Smooth muscle cell (in vitro differentiated cells): ENCODE results near the gene RCVRN. TPM values are rescaled to one million over a fixed set of nuclear protein-coding genes. Genes with fewer than 3 reads are reported as not detected.
"Not testable (repeated sequence)": the region's sequence is repeated elsewhere in the genome, so short reads cannot be mapped to it uniquely, and the experiment has no call there.

ENCODE experiments used
- DNase-seq: peaks from one replicate; lab custom pipeline; 2025; ENCODE audit not compliant: unreplicated experiment; lab: John Stamatoyannopoulos, UW
- H2AFZ ChIP-seq: fragments of 200-600 bp; sonication (generic); 2 replicates; pipeline ENCODE4 v1.6.0; 2016; ENCODE audit warnings: antibody characterized with exemption, low read depth, mild to moderate bottlenecking
- H3F3A ChIP-seq: fragments of 200-600 bp; sonication (generic); 2 replicates; pipeline ENCODE4 v1.6.0; 2017; ENCODE audit warnings: antibody characterized with exemption, low read depth
- H3K27ac ChIP-seq: fragments of 200-600 bp; sonication (generic); 2 replicates; pipeline ENCODE4 v1.5.1; 2016; ENCODE audit warnings: low read depth, mild to moderate bottlenecking
- H3K27me3 ChIP-seq: fragments of 200-600 bp; sonication (generic); 2 replicates; pipeline ENCODE4 v1.6.1; 2016; ENCODE audit warnings: low read depth, mild to moderate bottlenecking
- H3K36me3 ChIP-seq: fragments of 200-600 bp; sonication (generic); 2 replicates; pipeline ENCODE4 v1.5.1; 2016; ENCODE audit warnings: low read depth
- H3K4me1 ChIP-seq: fragments of 200-600 bp; sonication (generic); 2 replicates; pipeline ENCODE4 v1.5.1; 2016; ENCODE audit warnings: low read depth
- H3K4me2 ChIP-seq: fragments of 200-600 bp; sonication (generic); 2 replicates; pipeline ENCODE4 v1.6.0; 2016; ENCODE audit warnings: mild to moderate bottlenecking
- H3K4me3 ChIP-seq: fragments of 200-600 bp; sonication (generic); 2 replicates; pipeline ENCODE4 v1.5.1; 2016; ENCODE audit warnings: mild to moderate bottlenecking
- H3K79me2 ChIP-seq: fragments of 200-600 bp; sonication (generic); 2 replicates; pipeline ENCODE4 v1.6.0; 2016; ENCODE audit warnings: low read depth, mild to moderate bottlenecking
- H3K9ac ChIP-seq: fragments of 200-600 bp; sonication (generic); 2 replicates; pipeline ENCODE4 v1.6.0; 2016; ENCODE audit warnings: low read depth
- H3K9me3 ChIP-seq: fragments of 200-600 bp; sonication (generic); replicated peaks from 2 replicates; pipeline ENCODE4 v1.5.1; 2016; ENCODE audit warnings: low read depth
- H4K20me1 ChIP-seq: fragments of 200-600 bp; sonication (generic); 2 replicates; pipeline ENCODE4 v1.6.0; 2016; ENCODE audit warnings: low read depth
- CTCF ChIP-seq: fragments of 200-600 bp; sonication (generic); IDR thresholded peaks from 2 replicates; pipeline ENCODE4 v1.5.1; 2017; ENCODE audit warnings: borderline replicate concordance, mild to moderate bottlenecking, antibody characterized with exemption; ENCODE audit not compliant: insufficient read depth, poor library complexity, severe bottlenecking
- WGBS: methylation state at CpG from one replicate; pipeline ENCODE4 v1.1.7; 2016; ENCODE audit warnings: low lambda C conversion rate; 5-methylcytosine and 5-hydroxymethylcytosine counted together
- polyA plus RNA-seq: library from polyadenylated mRNA; unstranded; fragments of >200 nt; fragmentation: Nextera tagmentation; extraction: Ambion mirVana; gene quantifications from 2 replicates; pipeline ENCODE4 v1.2.1, GENCODE V29; 2016
- total RNA-seq: library from RNA; depleted of rRNA; stranded (reverse); fragments of >200 nt; gene quantifications from 2 replicates; pipeline ENCODE4 v1.2.3, GENCODE V29; 2014

Gene RCVRN
- total and polyA plus RNA-seq, 2 experiments from 2014 or later: 3.2 to 4.0 TPM

- no peaks in the 10 kb centered on the region for H3F3A ChIP-seq
Measured at GRCh38 chr17:9922012-9922848, 17.2 kb upstream of the RCVRN start.

GRCh38 chr17:9921216-9921615 lies 16.1 kb upstream of the RCVRN start:
- H3K4me2 ChIP-seq, H3F3A ChIP-seq, H3K79me2 ChIP-seq, H3K27me3 ChIP-seq, H3K4me1 ChIP-seq, H3K27ac ChIP-seq, H3K36me3 ChIP-seq, H2AFZ ChIP-seq, H3K9ac ChIP-seq, H3K4me3 ChIP-seq, H3K9me3 ChIP-seq, DNase-seq: not testable (repeated sequence)
- WGBS: 99% methylated on average over 13 of the region's 13 CpGs
- peaks cover 14% of the 10 kb centered on the region for H4K20me1 ChIP-seq

More at GRCh38 chr17:9922012-9922848, 17.2 kb upstream of the RCVRN start:
- TF ChIP-seq CTCF: no peak
- Histone ChIP-seq H3K36me3 (no peaks in the 10 kb centered on the region), H3K4me3 (no peak overlapping the region), H3K9ac (no peak overlapping the region), H3K79me2 (no peaks in the 10 kb centered on the region), H3K9me3 (no peaks in the 10 kb centered on the region), H3K27me3 (no peaks in the 10 kb centered on the region), H3K27ac (no peak overlapping the region), H3K4me1 (no peaks in the 10 kb centered on the region), H2AFZ (no peak overlapping the region), H4K20me1 (peaks cover 14% of the 10 kb centered on the region), H3K4me2 (no peak overlapping the region)
- WGBS: 97% methylated on average over 14 of the region's 14 CpGs
- no peak for DNase-seq

- no peak overlapping the region for H3K27ac ChIP-seq
- H3F3A ChIP-seq: no peaks in the 10 kb centered on the region
- H3K9me3 ChIP-seq: no peaks in the 10 kb centered on the region
- no peak overlapping the region for H3K9ac ChIP-seq
- no peak overlapping the region for H3K4me2 ChIP-seq
- no peak overlapping the region for H2AFZ ChIP-seq
- no peaks in the 10 kb centered on the region for H3K79me2 ChIP-seq
- no peaks in the 10 kb centered on the region for H3K36me3 ChIP-seq
- no peaks in the 10 kb centered on the region for H3K4me1 ChIP-seq
- no peak for DNase-seq
- peaks cover 14% of the 10 kb centered on the region for H4K20me1 ChIP-seq
- WGBS: 94% methylated on average over 5 of the region's 5 CpGs
- H3K4me3 ChIP-seq: no peak overlapping the region
- no peak for TF ChIP-seq CTCF
- H3K27me3 ChIP-seq: no peaks in the 10 kb centered on the region
Measured at GRCh38 chr17:9918804-9919352, 13.8 kb upstream of the RCVRN start.

DNA sequence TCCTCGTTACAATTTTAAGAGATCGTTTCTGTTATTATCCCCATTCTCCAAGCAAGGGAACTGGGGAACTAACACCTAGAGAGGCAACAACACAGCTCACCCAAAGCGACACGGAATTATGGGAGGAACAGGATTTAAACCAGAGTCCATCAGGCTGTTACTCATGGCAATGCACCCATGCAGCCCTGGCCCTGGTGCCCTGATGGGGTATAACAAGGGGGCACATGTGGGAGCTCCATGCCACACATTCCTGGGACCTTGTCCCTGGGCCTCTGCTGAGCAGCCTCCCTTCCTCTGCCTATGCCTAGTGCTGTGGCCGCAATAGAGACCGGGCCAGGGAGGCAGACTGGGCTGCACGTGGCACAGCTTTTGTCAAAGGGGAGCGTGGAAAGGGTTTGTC lies 13.3 kb upstream of the RCVRN start:
- 94% methylated on average over 8 of the region's 8 CpGs for WGBS
- no peak overlapping the region for H3K9ac ChIP-seq
- H2AFZ ChIP-seq: no peak overlapping the region
- no peaks in the 10 kb centered on the region for H3K79me2 ChIP-seq
- no peak overlapping the region for H3K4me2 ChIP-seq
- H3K4me3 ChIP-seq: no peak overlapping the region
- H4K20me1 ChIP-seq: peaks cover 14% of the 10 kb centered on the region
- no peaks in the 10 kb centered on the region for H3K27me3 ChIP-seq
- no peaks in the 10 kb centered on the region for H3K9me3 ChIP-seq
- no peaks in the 10 kb centered on the region for H3F3A ChIP-seq
- H3K36me3 ChIP-seq: no peaks in the 10 kb centered on the region
- no peaks in the 10 kb centered on the region for H3K4me1 ChIP-seq
- H3K27ac ChIP-seq: no peak overlapping the region
- no peak for DNase-seq
- TF ChIP-seq CTCF: no peak
